HL-60 (cell line): Measurements from ENCODE around the gene AHR.

ENCODE experiments used
- DNase-seq, 2 experiments: peaks; one replicate each; pipeline ENCODE4 v3.0.0-alpha.2; 2010 to 2020; ENCODE audit warnings: low read depth in 1 of 2, low spot score in 1 of 2
- H3K27ac ChIP-seq: fragments of 250-450 bp; sonication (Bioruptor Pico); replicated peaks from 2 replicates; pipeline ENCODE4 v1.5.1; 2020; ENCODE audit warnings: mild to moderate bottlenecking, moderate library complexity
- H3K27me3 ChIP-seq: fragments of 250-450 bp; sonication (Bioruptor Pico); 2 replicates; pipeline ENCODE4 v1.5.1; 2021; ENCODE audit warnings: mild to moderate bottlenecking, moderate library complexity; ENCODE audit not compliant: insufficient read depth, poor library complexity, severe bottlenecking
- H3K4me3 ChIP-seq: replicated peaks from 2 replicates; pipeline ENCODE4 v1.5.1; 2011; ENCODE audit warnings: mild to moderate bottlenecking, control low read depth, low read length; ENCODE audit not compliant: insufficient read depth
- CTCF ChIP-seq: IDR thresholded peaks from one replicate; pipeline ENCODE4 v1.5.1; 2011; ENCODE audit warnings: low read length, control low read depth, inconsistent platforms; ENCODE audit not compliant: insufficient read depth
- GABPA ChIP-seq: IDR thresholded peaks from 2 replicates; pipeline ENCODE4 v1.6.1; 2012; ENCODE audit warnings: low read depth
- POLR2AphosphoS5 ChIP-seq: IDR thresholded peaks from 2 replicates; pipeline ENCODE4 v1.6.1; 2012; ENCODE audit warnings: low read depth
- SPI1 ChIP-seq: IDR thresholded peaks from 2 replicates; pipeline ENCODE4 v1.6.1; 2012; ENCODE audit warnings: low read depth, mild to moderate bottlenecking, borderline replicate concordance
- TF ChIP-seq, protein P1 (sequence below): IDR thresholded peaks from 2 replicates; pipeline ENCODE4 v1.6.1; 2012; ENCODE audit warnings: low read depth; ENCODE audit not compliant: insufficient replicate concordance

Gene AHR

GRCh38 chr7:17368856-17369524 lies 70.5 kb downstream of the AHR start:
- no peak overlapping the region for H3K4me3 ChIP-seq
- no peaks in the 10 kb centered on the region for H3K27me3 ChIP-seq
- H3K27ac ChIP-seq: peak overlapping the region; percentile 89
- TF ChIP-seq CTCF: no peak
- TF ChIP-seq, protein P1, sequence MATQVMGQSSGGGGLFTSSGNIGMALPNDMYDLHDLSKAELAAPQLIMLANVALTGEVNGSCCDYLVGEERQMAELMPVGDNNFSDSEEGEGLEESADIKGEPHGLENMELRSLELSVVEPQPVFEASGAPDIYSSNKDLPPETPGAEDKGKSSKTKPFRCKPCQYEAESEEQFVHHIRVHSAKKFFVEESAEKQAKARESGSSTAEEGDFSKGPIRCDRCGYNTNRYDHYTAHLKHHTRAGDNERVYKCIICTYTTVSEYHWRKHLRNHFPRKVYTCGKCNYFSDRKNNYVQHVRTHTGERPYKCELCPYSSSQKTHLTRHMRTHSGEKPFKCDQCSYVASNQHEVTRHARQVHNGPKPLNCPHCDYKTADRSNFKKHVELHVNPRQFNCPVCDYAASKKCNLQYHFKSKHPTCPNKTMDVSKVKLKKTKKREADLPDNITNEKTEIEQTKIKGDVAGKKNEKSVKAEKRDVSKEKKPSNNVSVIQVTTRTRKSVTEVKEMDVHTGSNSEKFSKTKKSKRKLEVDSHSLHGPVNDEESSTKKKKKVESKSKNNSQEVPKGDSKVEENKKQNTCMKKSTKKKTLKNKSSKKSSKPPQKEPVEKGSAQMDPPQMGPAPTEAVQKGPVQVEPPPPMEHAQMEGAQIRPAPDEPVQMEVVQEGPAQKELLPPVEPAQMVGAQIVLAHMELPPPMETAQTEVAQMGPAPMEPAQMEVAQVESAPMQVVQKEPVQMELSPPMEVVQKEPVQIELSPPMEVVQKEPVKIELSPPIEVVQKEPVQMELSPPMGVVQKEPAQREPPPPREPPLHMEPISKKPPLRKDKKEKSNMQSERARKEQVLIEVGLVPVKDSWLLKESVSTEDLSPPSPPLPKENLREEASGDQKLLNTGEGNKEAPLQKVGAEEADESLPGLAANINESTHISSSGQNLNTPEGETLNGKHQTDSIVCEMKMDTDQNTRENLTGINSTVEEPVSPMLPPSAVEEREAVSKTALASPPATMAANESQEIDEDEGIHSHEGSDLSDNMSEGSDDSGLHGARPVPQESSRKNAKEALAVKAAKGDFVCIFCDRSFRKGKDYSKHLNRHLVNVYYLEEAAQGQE: no peak
- no peak for TF ChIP-seq GABPA
- no peak for TF ChIP-seq SPI1
- TF ChIP-seq POLR2AphosphoS5: no peak
- DNase-seq: peak in 1 of 2 experiments; percentile 8

DNA sequence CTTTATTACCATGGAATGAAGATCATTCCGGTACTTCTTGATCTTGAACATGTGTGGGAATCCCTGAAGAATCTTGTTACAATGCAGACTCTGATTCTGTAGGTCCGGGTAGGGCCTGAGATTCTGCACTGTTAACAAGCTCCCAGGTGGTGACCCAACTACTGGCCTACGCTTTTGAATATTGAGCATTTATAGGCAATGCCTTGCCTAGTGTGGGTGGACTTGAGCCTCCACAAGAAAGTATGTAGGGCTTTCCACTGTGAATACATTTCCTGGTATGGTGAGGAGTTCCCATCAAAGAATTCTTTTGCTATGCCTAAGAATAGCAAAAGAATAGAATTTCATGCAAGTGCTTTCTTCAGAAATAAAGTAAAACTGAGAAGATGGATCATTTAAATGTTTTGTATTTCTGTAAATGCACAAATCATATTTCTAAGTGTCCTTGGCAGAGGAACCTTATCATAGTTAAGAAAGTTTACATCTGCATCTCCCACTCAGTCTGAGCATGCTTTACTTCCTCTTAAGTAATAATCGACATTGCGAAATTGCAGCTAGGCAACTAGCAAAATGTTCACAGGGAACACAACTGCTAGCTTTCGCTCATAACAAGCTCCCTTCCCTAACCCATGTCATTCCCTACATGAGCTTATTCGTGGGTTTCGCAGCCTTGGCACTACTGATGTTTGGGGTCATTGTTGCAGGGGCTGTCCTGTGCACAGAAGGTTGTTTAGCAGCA lies 71.4 kb downstream of the AHR start:
- TF ChIP-seq CTCF (no peak), POLR2AphosphoS5 (peak; percentile 49; the same call in 1 of the 2 replicates), GABPA (no peak)
- Histone ChIP-seq H3K4me3 (no peak overlapping the region), H3K27me3 (no peaks in the 10 kb centered on the region), H3K27ac (peak overlapping the region; percentile 89)
- DNase-seq: peak; percentile 90 to 96

DNA sequence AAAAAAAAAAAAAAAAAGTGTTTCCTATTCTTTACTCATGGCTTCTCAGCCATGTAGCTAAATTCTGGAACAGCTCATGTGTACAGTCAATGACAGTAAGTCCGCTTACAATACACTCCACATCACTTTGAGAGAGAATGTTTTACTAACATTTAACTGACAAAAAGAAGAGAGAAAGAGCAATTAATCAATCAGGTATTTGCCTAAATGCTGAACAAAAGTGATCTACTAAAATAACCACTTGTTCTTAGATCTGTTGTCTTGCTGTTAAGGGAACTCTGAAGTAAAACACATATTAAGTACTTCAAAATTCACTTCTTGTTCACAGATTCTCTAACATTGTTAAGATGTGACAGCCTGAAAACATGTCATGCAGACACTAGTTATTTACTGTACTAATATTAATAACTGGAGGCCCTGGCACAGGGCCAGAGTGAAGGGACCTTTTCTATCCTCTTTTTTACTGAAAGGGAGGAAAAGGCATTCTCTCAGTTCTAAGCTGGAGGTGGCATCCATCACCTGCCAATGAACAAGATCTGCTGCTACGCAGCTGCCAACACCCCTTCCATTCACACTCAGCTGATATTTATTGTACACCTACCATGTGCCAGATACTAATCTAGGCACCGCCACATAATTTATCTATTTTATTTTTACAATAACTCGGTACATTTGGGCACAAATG lies 72.6 kb downstream of the AHR start:
- Histone ChIP-seq H3K27me3 (no peaks in the 10 kb centered on the region), H3K4me3 (no peak overlapping the region), H3K27ac (peak overlapping the region; percentile 89)
- no peak for DNase-seq
- TF ChIP-seq GABPA (no peak), POLR2AphosphoS5 (no peak), SPI1 (no peak), CTCF (no peak)
- TF ChIP-seq, protein P1: no peak
